Ovary (tissue), 9 donors: ENCODE data around the gene FAH. TPM values are rescaled to one million over a fixed set of nuclear protein-coding genes. Genes with fewer than 3 reads are reported as not detected.

Experiments
- DNase-seq, 5 donors: peaks; one replicate each; pipeline ENCODE4 v3.0.0-alpha.2; 2019 to 2020
- H3K27ac ChIP-seq, 2 donors: fragments of 200-600 bp; one replicate each; pipeline versions ENCODE4 v1.5.1 to v1.8.0; 2019 to 2022
- H3K27me3 ChIP-seq: fragments of 200-600 bp; one replicate; pipeline ENCODE4 v1.8.0; 2022
- H3K36me3 ChIP-seq: fragments of 200-600 bp; sonication (generic); one replicate; pipeline ENCODE4 v1.5.1; 2019
- H3K4me1 ChIP-seq: one replicate; pipeline ENCODE4 v1.8.1; 2013; ENCODE audit warnings: mild to moderate bottlenecking, moderate library complexity; ENCODE audit not compliant: insufficient read depth
- H3K4me3 ChIP-seq: fragments of 200-600 bp; sonication (generic); one replicate; pipeline ENCODE4 v1.5.1; 2017
- H3K9me3 ChIP-seq, 2 donors: fragments of 200-600 bp in 1 of 2; sonication (generic) in 1 of 2; one replicate each; pipeline versions ENCODE4 v1.5.1 to v1.8.1; 2013 to 2019; ENCODE audit warnings: mild to moderate bottlenecking in 1 of 2, moderate library complexity in 1 of 2
- CTCF ChIP-seq, 3 donors: fragments of 450-650 bp in 2 of 3; fragments of 200-600 bp in 1 of 3; IDR thresholded peaks; one replicate each; pipeline versions ENCODE4 v1.5.1 to v1.8.0; 2016 to 2022; ENCODE audit warnings: antibody characterized with exemption in 3 of 3, mild to moderate bottlenecking in 1 of 3
- EP300 ChIP-seq: sonication (generic); formaldehyde crosslinking; IDR thresholded peaks from one replicate; pipeline ENCODE4 v1.6.1; 2017; ENCODE audit warnings: antibody characterized with exemption
- POLR2A ChIP-seq: fragments of 450-650 bp; IDR thresholded peaks from one replicate; pipeline ENCODE4 v1.6.1; 2017; ENCODE audit warnings: antibody characterized with exemption, mild to moderate bottlenecking, moderate library complexity
- WGBS, 3 donors: extraction: QIAGEN DNeasy Blood & Tissue Kit in 1 of 3; methylation state at CpG; one replicate each; pipeline versions ENCODE4 v1.1.5 to v1.1.7; 2013 to 2017; 5-methylcytosine and 5-hydroxymethylcytosine counted together
- intact Hi-C, 4 donors: fragments of 100-400 bp; cut with DNase I; formaldehyde crosslinking; loops; one replicate each; pipeline versions ENCODE4 v1.11.0 to v1.15.1; 2022 to 2023
- polyA plus RNA-seq, 2 donors: library from polyadenylated mRNA; stranded (reverse); fragments of 200-250 nt in 1 of 2; fragments of 350-450 nt in 1 of 2; fragmentation: Illumina TruSeq in 1 of 2; extraction: RNeasy Lipid Tissue Mini Kit (QIAGEN cat#74804) in 1 of 2; gene quantifications; one replicate each; pipeline ENCODE4 v1.2.3, GENCODE V29; 2013 to 2014
- total RNA-seq, 7 donors: library from RNA; depleted of rRNA in 2 of 7; stranded (reverse); fragments of >200 nt in 2 of 7; fragmentation: NEBNext Ultra II Directional in 3 of 7; extraction: Animal tissue kit (Norgen Biotek cat#: 25700) in 3 of 7; gene quantifications; one replicate each; pipeline versions ENCODE4 v1.1.0 to v1.2.4, GENCODE V29; 2016 to 2023
- donor health status: DM: no; HTN: no; CAD: no; lungs with moderate emphysema.
- donor health status: DM: no; HTN: no; CAD: no.
- donor health status: Bipolar disorder and iron deficiency.
- donor health status: DM: yes; HTN: yes; CAD: no.
- donor health status: DM: no; HTN: no; CAD: no.
- donor health status: DM: yes; HTN: yes; CAD: no.

The FAH gene
- total and polyA plus RNA-seq, 9 donors: 19.0 to 47.2 (median 30.8) TPM

- no peaks in the 10 kb centered on the region for H3K27me3 ChIP-seq
- H3K4me3 ChIP-seq: no peak overlapping the region
- no peak for DNase-seq
- TF ChIP-seq POLR2A: no peak
- TF ChIP-seq EP300: no peak
- no peak for TF ChIP-seq CTCF (IDR thresholded peaks at IDR 0.05)
- H3K27ac ChIP-seq: no peak overlapping the region
- peaks cover 5% of the 10 kb centered on the region for H3K4me1 ChIP-seq
- H3K9me3 ChIP-seq: no peaks in the 10 kb centered on the region
- no peaks in the 10 kb centered on the region for H3K36me3 ChIP-seq
- WGBS, 3 donors: 64 to 73% (median 68%) methylated on average over 6 of the region's 6 CpGs
- intact Hi-C loops: no loop called here
Observed at GRCh38 chr15:80183886-80184285, 31.1 kb downstream of the FAH start.

GRCh38 chr15:80184554-80184953 is 31.8 kb downstream of the FAH start:
- Histone ChIP-seq H3K36me3 (no peaks in the 10 kb centered on the region), H3K9me3 (no peaks in the 10 kb centered on the region), H3K4me3 (no peak overlapping the region), H3K27me3 (no peaks in the 10 kb centered on the region), H3K27ac (no peak overlapping the region), H3K4me1 (peaks cover 5% of the 10 kb centered on the region)
- TF ChIP-seq POLR2A (no peak), CTCF (IDR thresholded peaks at IDR 0.05) (no peak), EP300 (no peak)
- no peak for DNase-seq
- intact Hi-C loops: no loop called here
- 68 to 82% (median 71%) methylated on average over 7 of the region's 7 CpGs for WGBS, 3 donors

- H3K36me3 ChIP-seq: no peaks in the 10 kb centered on the region
- peaks cover 5% of the 10 kb centered on the region for H3K4me1 ChIP-seq
- intact Hi-C loops: no loop called here
- no peak overlapping the region for H3K27ac ChIP-seq
- H3K4me3 ChIP-seq: no peak overlapping the region
- TF ChIP-seq CTCF (IDR thresholded peaks at IDR 0.05) (no peak), EP300 (no peak)
- WGBS, 3 donors: 93 to 98% (median 96%) methylated on average over 2 of the region's 2 CpGs
- H3K9me3 ChIP-seq: no peaks in the 10 kb centered on the region
- no peak for DNase-seq
- H3K27me3 ChIP-seq: no peaks in the 10 kb centered on the region
Observed at GRCh38 chr15:80185152-80185551, 32.4 kb downstream of the FAH start.

GRCh38 chr15:80186066-80186465 is 33.3 kb downstream of the FAH start:
- TF ChIP-seq POLR2A (no peak), CTCF (IDR thresholded peaks at IDR 0.05) (no peak), EP300 (no peak)
- intact Hi-C loops: no loop called here
- no peaks in the 10 kb centered on the region for H3K9me3 ChIP-seq
- no peak for DNase-seq
- no peaks in the 10 kb centered on the region for H3K27me3 ChIP-seq
- H3K27ac ChIP-seq: no peak overlapping the region
- peaks cover 5% of the 10 kb centered on the region for H3K4me1 ChIP-seq
- no peaks in the 10 kb centered on the region for H3K36me3 ChIP-seq
- 94 to 100% (median 97%) methylated on average over 7 of the region's 7 CpGs for WGBS, 3 donors
- no peak overlapping the region for H3K4me3 ChIP-seq

GRCh38 chr15:80186597-80186996 is 33.8 kb downstream of the FAH start:
- Histone ChIP-seq H3K27ac (no peak overlapping the region), H3K9me3 (no peaks in the 10 kb centered on the region), H3K4me3 (no peak overlapping the region), H3K36me3 (no peaks in the 10 kb centered on the region), H3K27me3 (no peaks in the 10 kb centered on the region), H3K4me1 (peaks cover 5% of the 10 kb centered on the region)
- intact Hi-C loops: no loop called here
- TF ChIP-seq POLR2A: no peak
- 90 to 100% (median 100%) methylated on average over 1 of the region's 1 CpG for WGBS, 3 donors
- DNase-seq: no peak
